GM19193 (cell line): ENCODE measurements around the gene CEP83.

Experiments used
- POLR2A ChIP-seq: IDR thresholded peaks from 4 replicates; pipeline ENCODE4 v1.6.1; 2011; ENCODE audit not compliant: insufficient read depth, insufficient read length; ENCODE audit errors: extremely low read depth

Gene CEP83

GRCh38 chr12:94459728-94460615 lies at the start of gene CEP83:
CEP83 (minus strand) TSS chr12:94459867; CDS start chr12:94412490, 47,377 bp downstream.
- peak; percentile 95 for TF ChIP-seq POLR2A

GRCh38 chr12:94509317-94509716 lies 49.6 kb upstream of the CEP83 start:
- TF ChIP-seq POLR2A = no peak

GRCh38 chr12:94507455-94507854 lies 47.8 kb upstream of the CEP83 start:
- TF ChIP-seq POLR2A = no peak

GRCh38 chr12:94504386-94504785 lies 44.7 kb upstream of the CEP83 start:
- TF ChIP-seq POLR2A = no peak

GRCh38 chr12:94503619-94504018 lies 44.0 kb upstream of the CEP83 start:
- no peak for TF ChIP-seq POLR2A

GRCh38 chr12:94500831-94501567 lies 41.3 kb upstream of the CEP83 start:
- no peak for TF ChIP-seq POLR2A

GRCh38 chr12:94498698-94499097 lies 39.0 kb upstream of the CEP83 start:
- TF ChIP-seq POLR2A = no peak

- TF ChIP-seq POLR2A = no peak
Measured at GRCh38 chr12:94498073-94498472, 38.4 kb upstream of the CEP83 start.

GRCh38 chr12:94495445-94496115 lies 35.9 kb upstream of the CEP83 start:
- no peak for TF ChIP-seq POLR2A

- no peak for TF ChIP-seq POLR2A
Measured at GRCh38 chr12:94491489-94491888, 31.8 kb upstream of the CEP83 start.

- no peak for TF ChIP-seq POLR2A
Measured at GRCh38 chr12:94488463-94488862, 28.8 kb upstream of the CEP83 start.

GRCh38 chr12:94481734-94482133 lies 22.1 kb upstream of the CEP83 start:
- no peak for TF ChIP-seq POLR2A

- TF ChIP-seq POLR2A = no peak
Measured at GRCh38 chr12:94469522-94469921, 9.9 kb upstream of the CEP83 start.

- no peak for TF ChIP-seq POLR2A
Measured at GRCh38 chr12:94460616-94460959, 921 bp upstream of the CEP83 start.
